ENCODE results near the gene TMEM178B. TPM values are rescaled to one million over a fixed set of nuclear protein-coding genes. Genes with fewer than 3 reads are reported as not detected.

TMEM178B gene
- total RNA-seq, 4 donors from 2014 or later: under 0.01 to 0.94 (median 0.35) TPM

DNA sequence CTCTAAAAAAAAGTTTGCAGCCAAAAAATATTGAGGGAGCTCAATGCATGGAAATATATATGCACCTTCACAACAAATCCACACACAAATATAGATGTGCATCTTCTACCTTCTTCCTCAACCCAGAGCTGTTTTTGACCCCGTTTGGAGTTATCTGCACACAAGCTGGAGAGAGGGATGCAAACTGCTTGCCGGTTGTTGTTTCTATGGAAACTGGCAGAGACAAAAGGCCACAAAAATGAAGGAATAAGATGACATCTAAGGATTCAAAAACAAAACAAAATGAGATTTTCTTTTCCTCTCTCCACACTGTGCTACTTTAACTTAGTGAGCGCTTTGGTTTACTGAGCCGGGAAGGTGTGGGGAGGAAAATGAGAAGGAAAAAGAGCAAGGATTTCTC is 267.1 kb downstream of the TMEM178B start:
- no peak for TF ChIP-seq CTCF (IDR thresholded peaks at IDR 0.05; ENCODE audit: low read depth)

- no peak for TF ChIP-seq CTCF (IDR thresholded peaks at IDR 0.05; ENCODE audit: low read depth)
These were observed 269.0 kb downstream of the TMEM178B start for GRCh38 chr7:141342621-141343408.

- TF ChIP-seq CTCF (IDR thresholded peaks at IDR 0.05; ENCODE audit: low read depth): no peak
These were observed 270.5 kb downstream of the TMEM178B start for GRCh38 chr7:141344153-141344935.

- TF ChIP-seq CTCF (IDR thresholded peaks at IDR 0.05; ENCODE audit: low read depth): no peak
These were observed 274.9 kb downstream of the TMEM178B start for GRCh38 chr7:141348728-141349127.

DNA sequence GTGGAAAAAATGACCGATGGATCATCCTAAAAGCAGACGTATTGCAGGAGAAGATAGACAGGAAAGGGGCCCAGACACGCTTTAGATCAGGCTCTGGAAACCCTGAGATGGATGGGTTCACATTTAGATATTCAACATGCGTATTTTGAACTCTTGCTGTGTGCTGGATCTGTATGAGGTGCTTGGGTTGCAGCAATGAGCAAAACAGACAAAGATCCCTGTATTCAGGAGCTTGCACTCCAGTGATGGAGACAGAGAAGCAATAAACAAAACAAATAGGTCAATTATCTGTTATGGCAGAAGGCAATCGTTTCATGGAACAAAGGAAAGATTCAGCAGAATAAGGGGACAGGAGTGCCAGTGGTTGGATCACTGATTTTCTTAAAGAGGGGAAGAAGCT is 275.5 kb downstream of the TMEM178B start:
- no peak for TF ChIP-seq CTCF (IDR thresholded peaks at IDR 0.05; ENCODE audit: low read depth)

- no peak for TF ChIP-seq CTCF (IDR thresholded peaks at IDR 0.05; ENCODE audit: low read depth)
These were observed 275.9 kb downstream of the TMEM178B start for GRCh38 chr7:141349804-141350203.

DNA sequence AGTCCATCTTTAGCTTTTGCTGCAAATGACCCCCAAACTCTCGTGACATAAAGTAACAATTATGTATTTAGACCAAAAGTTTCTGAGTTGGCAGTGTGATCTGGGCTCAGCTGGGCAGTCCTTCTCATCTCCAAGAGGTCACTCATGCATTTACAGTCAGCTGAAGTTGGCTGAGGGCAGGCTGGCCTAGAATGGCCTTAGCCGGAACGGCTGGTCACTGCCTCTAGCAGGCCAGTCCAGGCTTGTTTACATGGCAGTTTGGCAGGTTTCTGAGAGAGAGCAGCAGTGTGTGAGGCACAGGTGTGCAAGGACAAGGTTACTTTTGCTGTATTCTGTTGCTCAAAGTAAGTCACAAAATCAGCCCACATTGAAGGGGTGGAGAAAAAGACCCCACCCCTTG is 277.3 kb downstream of the TMEM178B start:
- no peak for TF ChIP-seq CTCF (IDR thresholded peaks at IDR 0.05; ENCODE audit: low read depth)

All from subcutaneous adipose tissue (tissue), 4 donors.